ENCODE measurements around the gene WDR33. TPM values are rescaled to one million over a fixed set of nuclear protein-coding genes. Genes with fewer than 3 reads are reported as not detected.

The WDR33 gene
- total RNA-seq, 2 experiments from 2014 or later = 64.3 to 68.3 TPM

DNA sequence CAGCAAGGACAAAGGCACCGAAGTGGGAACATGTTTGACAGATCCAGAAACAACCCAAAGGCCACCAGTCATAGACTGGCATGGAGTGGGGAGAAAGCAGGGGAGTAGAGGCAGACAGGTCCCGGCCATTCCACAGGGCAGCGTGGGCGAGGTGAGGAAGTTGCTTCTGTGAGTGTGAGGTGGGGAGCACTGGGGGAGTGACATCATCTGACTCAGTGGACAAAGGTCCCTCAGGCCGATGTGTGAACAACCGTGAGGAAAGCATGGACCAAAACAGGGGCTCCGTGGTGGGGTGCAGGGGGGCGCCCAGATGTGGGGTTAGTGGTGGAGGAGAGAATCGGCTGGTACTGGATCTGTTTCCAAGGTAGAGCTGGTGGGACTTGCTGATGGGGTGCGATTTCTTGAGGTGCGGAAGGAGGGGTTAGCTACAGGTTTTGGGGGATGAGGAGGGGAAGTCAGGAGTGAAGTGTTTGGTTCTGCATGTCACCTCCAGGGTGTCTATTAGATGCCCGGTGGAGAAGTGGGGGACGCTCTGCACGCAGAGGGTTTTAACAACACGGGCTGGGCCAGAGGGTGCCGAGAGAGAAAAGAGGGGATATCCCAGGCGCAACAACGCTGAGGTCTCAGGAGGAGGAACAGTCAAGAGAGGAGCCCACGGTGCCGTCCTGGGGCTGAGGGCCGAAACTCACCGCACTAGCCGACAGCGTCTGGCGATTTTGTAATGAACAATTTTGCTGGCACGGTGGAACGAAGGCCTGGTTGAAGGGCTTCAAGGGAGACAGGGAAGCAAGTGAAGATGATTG lies 112.2 kb downstream of the WDR33 start:
- ChIA-PET CTCF (no interaction called here), POLR2A (no interaction called here)
- DNase-seq = no peak
- Mint-ChIP-seq H3K4me1 (ENCODE audit: low read depth) (peaks cover 26% of the 10 kb centered on the region), H3K9me3 (ENCODE audit: insufficient read depth) (no peaks in the 10 kb centered on the region), H3K27ac (no peak overlapping the region), H3K4me3 (no peak overlapping the region), H3K27me3 (ENCODE audit: low read depth) (no peaks in the 10 kb centered on the region), H3K36me3 (ENCODE audit: low read depth) (peaks cover 14% of the 10 kb centered on the region)
- ATAC-seq = no peak

DNA sequence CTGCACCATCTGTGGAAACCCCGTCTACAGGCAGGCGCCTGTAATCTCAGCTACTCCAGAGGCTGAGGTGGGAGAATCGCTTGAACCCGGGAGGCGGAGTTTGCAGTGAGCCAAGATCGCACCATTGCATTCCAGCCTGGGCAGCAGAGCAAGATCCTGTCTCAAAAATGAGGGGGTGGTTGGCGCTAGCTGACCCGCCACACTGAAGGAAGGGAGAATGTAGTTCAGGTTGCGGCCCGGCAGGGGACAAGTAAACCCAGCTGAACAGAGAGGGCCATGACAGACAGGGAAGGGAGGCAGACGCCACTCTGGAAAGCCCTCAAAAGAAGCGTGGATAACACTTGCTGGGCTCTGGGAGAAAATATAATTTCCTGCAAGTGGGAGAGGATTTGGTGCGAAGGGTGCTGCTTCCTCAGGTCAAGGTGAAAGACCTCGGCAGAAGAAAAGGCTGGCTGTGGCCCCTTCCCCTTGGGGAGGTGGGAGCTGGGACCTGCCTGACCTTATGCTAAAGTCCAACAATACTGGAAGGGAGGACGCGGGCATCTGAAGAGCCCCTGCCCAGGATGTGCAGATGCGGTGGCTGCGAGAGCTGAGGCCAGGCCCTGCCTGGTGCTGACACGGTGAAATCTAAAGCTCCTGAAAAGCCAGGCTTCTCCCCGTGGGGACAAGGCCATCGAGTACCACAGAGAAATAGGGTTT lies 113.3 kb downstream of the WDR33 start:
- ChIA-PET CTCF (no interaction called here), POLR2A (no interaction called here)
- peaks cover 15% of the 10 kb centered on the region for H3K4me1 Mint-ChIP-seq (ENCODE audit: low read depth)
- no peaks in the 10 kb centered on the region for H3K27me3 Mint-ChIP-seq (ENCODE audit: low read depth)
- no peak for DNase-seq
- no peak overlapping the region for H3K4me3 Mint-ChIP-seq
- peaks cover 8% of the 10 kb centered on the region for H3K36me3 Mint-ChIP-seq (ENCODE audit: low read depth)
- H3K27ac Mint-ChIP-seq = no peak overlapping the region
- ATAC-seq = no peak
- no peaks in the 10 kb centered on the region for H3K9me3 Mint-ChIP-seq (ENCODE audit: insufficient read depth)

- no peak overlapping the region for H3K4me3 Mint-ChIP-seq
- peaks cover 8% of the 10 kb centered on the region for H3K36me3 Mint-ChIP-seq (ENCODE audit: low read depth)
- H3K4me1 Mint-ChIP-seq (ENCODE audit: low read depth) = peaks cover 7% of the 10 kb centered on the region
- ChIA-PET POLR2A (interaction anchor here (1.2 kb wide), 1 partner anchor 104 kb away, joined by 3 read pairs; no protein-coding TSS in a partner anchor), CTCF (interaction anchor here (0.8 to 6.5 kb wide), 4 partner anchors 8 to 105 kb away, joined by 3 to 36 read pairs (median 4); no protein-coding TSS in a partner anchor)
- peak; percentile 74 for DNase-seq
- no peak overlapping the region for H3K27ac Mint-ChIP-seq
- H3K9me3 Mint-ChIP-seq (ENCODE audit: insufficient read depth) = peaks cover 5% of the 10 kb centered on the region
- no peaks in the 10 kb centered on the region for H3K27me3 Mint-ChIP-seq (ENCODE audit: low read depth)
- peak; percentile 91 for ATAC-seq
Measured at GRCh38 chr2:127695491-127696472, 115.2 kb downstream of the WDR33 start.

DNA sequence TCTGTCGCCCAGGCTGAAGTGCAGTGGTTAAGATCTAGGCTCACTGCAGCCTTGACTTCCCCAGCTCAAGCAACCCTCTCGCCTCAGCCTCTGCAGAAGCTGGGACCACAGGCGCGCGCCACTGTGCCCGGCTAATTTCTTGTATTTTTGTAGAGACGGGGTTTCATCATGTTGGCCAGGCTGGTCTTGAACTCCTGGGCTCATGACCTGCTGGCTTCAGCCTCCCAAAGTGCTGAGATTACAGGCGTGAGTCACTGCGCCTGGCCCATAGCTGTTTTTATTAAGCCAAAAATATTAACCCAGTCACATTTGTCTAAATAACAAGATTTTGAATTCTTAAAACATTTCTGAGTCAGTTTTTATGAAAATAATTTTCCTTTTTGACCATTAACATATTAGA lies 116.0 kb downstream of the WDR33 start:
- DNase-seq (no peak), ATAC-seq (no peak)
- Mint-ChIP-seq H3K27me3 (ENCODE audit: low read depth) (no peaks in the 10 kb centered on the region), H3K27ac (no peak overlapping the region), H3K9me3 (ENCODE audit: insufficient read depth) (peaks cover 7% of the 10 kb centered on the region), H3K4me3 (no peak overlapping the region), H3K4me1 (ENCODE audit: low read depth) (no peaks in the 10 kb centered on the region), H3K36me3 (ENCODE audit: low read depth) (peaks cover 6% of the 10 kb centered on the region)
- POLR2A ChIA-PET = no interaction called here
- CTCF ChIA-PET = interaction anchor here (1.3 to 6.5 kb wide), 2 partner anchors 46 to 104 kb away, joined by 4 to 36 read pairs; no protein-coding TSS in a partner anchor

- peaks cover 16% of the 10 kb centered on the region for H3K9me3 Mint-ChIP-seq (ENCODE audit: insufficient read depth)
- ChIA-PET CTCF (interaction anchor here (6.5 kb wide), 1 partner anchor 99 kb away, joined by 36 read pairs; no protein-coding TSS in a partner anchor), POLR2A (no interaction called here)
- ATAC-seq (no peak), DNase-seq (no peak)
- peaks cover 11% of the 10 kb centered on the region for H3K27me3 Mint-ChIP-seq (ENCODE audit: low read depth)
- no peaks in the 10 kb centered on the region for H3K4me1 Mint-ChIP-seq (ENCODE audit: low read depth)
- no peak overlapping the region for H3K4me3 Mint-ChIP-seq
- H3K27ac Mint-ChIP-seq = no peak overlapping the region
- peaks cover 10% of the 10 kb centered on the region for H3K36me3 Mint-ChIP-seq (ENCODE audit: low read depth)
Measured at GRCh38 chr2:127690696-127691095, 120.3 kb downstream of the WDR33 start.

DNA sequence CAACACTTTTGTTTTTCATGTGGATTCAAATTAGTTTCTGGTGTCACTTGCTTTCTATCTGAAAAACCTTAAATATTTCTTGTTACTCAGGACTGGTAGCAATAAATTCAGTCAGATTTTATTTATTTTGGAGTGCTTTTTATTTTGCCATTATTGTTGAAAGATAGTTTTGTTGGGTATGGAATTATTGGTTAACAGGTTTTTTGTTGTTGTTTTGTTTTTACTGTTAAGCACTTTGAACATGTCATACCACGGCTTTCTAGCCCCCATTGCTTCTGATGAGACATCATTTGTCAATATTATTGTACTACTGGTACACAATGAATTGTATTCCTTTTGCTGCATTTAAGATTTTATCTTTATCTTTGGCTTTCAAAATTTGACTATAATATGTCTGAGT lies 122.6 kb downstream of the WDR33 start:
- Mint-ChIP-seq H3K9me3 (ENCODE audit: insufficient read depth) (peaks cover 16% of the 10 kb centered on the region), H3K27ac (no peak overlapping the region)

GRCh38 chr2:127685410-127686080 lies 125.4 kb downstream of the WDR33 start:
- Mint-ChIP-seq H3K4me1 (ENCODE audit: low read depth) (peaks cover 2% of the 10 kb centered on the region), H3K9me3 (ENCODE audit: insufficient read depth) (peaks cover 10% of the 10 kb centered on the region), H3K27me3 (ENCODE audit: low read depth) (peaks cover 15% of the 10 kb centered on the region), H3K36me3 (ENCODE audit: low read depth) (peaks cover 5% of the 10 kb centered on the region), H3K27ac (no peak overlapping the region), H3K4me3 (no peak overlapping the region)
- ChIA-PET CTCF (no interaction called here), POLR2A (no interaction called here)
- DNase-seq (no peak), ATAC-seq (no peak)

More for the DNA sequence above, 122.6 kb downstream of the WDR33 start:
- ChIA-PET CTCF (no interaction called here), POLR2A (no interaction called here)
- Mint-ChIP-seq H3K4me3 (no peak overlapping the region), H3K4me1 (ENCODE audit: low read depth) (no peaks in the 10 kb centered on the region), H3K27me3 (ENCODE audit: low read depth) (peaks cover 13% of the 10 kb centered on the region), H3K36me3 (ENCODE audit: low read depth) (peaks cover 10% of the 10 kb centered on the region)
- DNase-seq (no peak), ATAC-seq (no peak)

DNA sequence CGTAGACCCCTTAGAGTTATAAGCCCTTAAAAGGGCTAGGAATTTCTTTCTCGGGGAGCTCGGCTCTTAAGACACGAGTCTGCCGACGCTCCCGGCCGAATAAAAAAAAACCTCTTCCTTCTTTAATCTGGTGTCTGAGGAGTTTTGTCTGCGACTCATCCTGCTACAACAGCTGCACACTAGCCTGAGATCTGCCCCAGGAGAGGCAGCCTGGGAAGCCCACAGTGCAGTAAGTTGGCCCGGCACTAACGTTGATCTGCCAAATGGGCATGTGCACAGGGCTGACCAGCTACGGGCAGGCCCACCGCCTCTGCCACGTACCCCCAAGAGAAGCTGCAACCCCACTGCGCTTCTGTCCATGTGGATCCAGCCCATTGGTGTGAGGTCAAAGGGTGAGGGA lies 127.2 kb downstream of the WDR33 start:
- DNase-seq = no peak
- peaks cover 7% of the 10 kb centered on the region for H3K9me3 Mint-ChIP-seq (ENCODE audit: insufficient read depth)
- peaks cover 1% of the 10 kb centered on the region for H3K36me3 Mint-ChIP-seq (ENCODE audit: low read depth)
- no peak overlapping the region for H3K27ac Mint-ChIP-seq
- H3K4me3 Mint-ChIP-seq = no peak overlapping the region
- CTCF ChIA-PET = no interaction called here
- ATAC-seq = no peak
- peaks cover 15% of the 10 kb centered on the region for H3K27me3 Mint-ChIP-seq (ENCODE audit: low read depth)
- peaks cover 2% of the 10 kb centered on the region for H3K4me1 Mint-ChIP-seq (ENCODE audit: low read depth)
- POLR2A ChIA-PET = no interaction called here

- ChIA-PET CTCF (interaction anchor here (0.6 kb wide), 1 partner anchor 83 kb away, joined by 3 read pairs; no protein-coding TSS in a partner anchor), POLR2A (no interaction called here)
- Mint-ChIP-seq H3K4me1 (ENCODE audit: low read depth) (peaks cover 2% of the 10 kb centered on the region), H3K27me3 (ENCODE audit: low read depth) (peaks cover 18% of the 10 kb centered on the region), H3K36me3 (ENCODE audit: low read depth) (no peaks in the 10 kb centered on the region), H3K4me3 (no peak overlapping the region), H3K27ac (no peak overlapping the region), H3K9me3 (ENCODE audit: insufficient read depth) (no peaks in the 10 kb centered on the region)
- DNase-seq = no peak
- no peak for ATAC-seq
Measured at GRCh38 chr2:127683056-127683455, 127.9 kb downstream of the WDR33 start.

- DNase-seq = no peak
- Mint-ChIP-seq H3K4me1 (ENCODE audit: low read depth) (peaks cover 2% of the 10 kb centered on the region), H3K4me3 (no peak overlapping the region), H3K27me3 (ENCODE audit: low read depth) (peaks cover 25% of the 10 kb centered on the region), H3K36me3 (ENCODE audit: low read depth) (no peaks in the 10 kb centered on the region), H3K27ac (no peak overlapping the region), H3K9me3 (ENCODE audit: insufficient read depth) (no peaks in the 10 kb centered on the region)
- CTCF ChIA-PET = interaction anchor here (0.6 kb wide), 1 partner anchor 84 kb away, joined by 3 read pairs; no protein-coding TSS in a partner anchor
- no peak for ATAC-seq
- POLR2A ChIA-PET = interaction anchor here (0.6 kb wide), 1 partner anchor 12 kb away, joined by 3 read pairs; no protein-coding TSS in a partner anchor
Measured at GRCh38 chr2:127681976-127682857, 128.8 kb downstream of the WDR33 start.
